GM12878 (cell line): ENCODE measurements around the gene ANKFY1. TPM values are rescaled to one million over a fixed set of nuclear protein-coding genes. Genes with fewer than 3 reads are reported as not detected.

ENCODE experiments used
- ATAC-seq: fragments of 200-7000 bp; cut with Tn5 transposase; 3 replicates; pipeline ENCODE4 v1.9.1; 2020; ENCODE audit warnings: mild to moderate bottlenecking, moderate library complexity
- BruUV-seq: library from RNA; stranded (reverse); fragments of 400-500 nt; replicated peaks from 2 replicates; lab custom pipeline; 2021; lab: Mats Ljungman, UMichigan
- CTCF ChIA-PET: fragments of 300-600 bp; sonication (Branson Sonifier 250); formaldehyde crosslinking; extraction: SDS; loops from one replicate; lab custom pipeline; 2021; ENCODE audit warnings: inconsistent platforms; lab: Yijun Ruan, JAX
- POLR2A ChIA-PET: fragments of 350-600 bp; formaldehyde crosslinking; extraction: SDS; loops from one replicate; lab custom pipeline; 2021; ENCODE audit warnings: inconsistent platforms; lab: Charles Lee
- RAD21 ChIA-PET: fragments of 300-600 bp; sonication (Branson Sonifier 250); formaldehyde crosslinking; loops from one replicate; lab custom pipeline; 2023; ENCODE audit warnings: antibody characterized with exemption; ENCODE audit not compliant: unreplicated experiment; lab: Charles Lee
- SMC1A ChIA-PET: fragments of 300-600 bp; sonication (Branson Sonifier 250); formaldehyde crosslinking; loops from one replicate; lab custom pipeline; 2023; ENCODE audit not compliant: unreplicated experiment, uncharacterized antibody; lab: Charles Lee
- DNase-seq: peaks from one replicate; pipeline ENCODE4 v3.0.0-alpha.2; 2011; ENCODE audit warnings: low read depth, low spot score
- FAIRE-seq: peaks from 3 replicates; lab custom pipeline; 2011; peaks lifted over from hg19 to GRCh38; lab: Jason Lieb, UNC
- H2AFZ ChIP-seq: 2 replicates; pipeline ENCODE4 v1.6.0; 2011; ENCODE audit warnings: low read depth, low read length, control low read depth; ENCODE audit not compliant: control insufficient read depth
- H3K27ac ChIP-seq: 2 replicates; pipeline ENCODE4 v1.5.1; 2011; ENCODE audit warnings: control low read depth; ENCODE audit not compliant: control insufficient read depth, insufficient read depth
- H3K27me3 ChIP-seq, 2 experiments: replicated peaks in 1 of 2; 2 replicates each; pipeline versions ENCODE4 v1.6.0 to v1.6.1; 2011; ENCODE audit warnings: low read length in 1 of 2; ENCODE audit not compliant: control insufficient read depth in 2 of 2, insufficient read depth in 2 of 2
- H3K36me3 ChIP-seq, 2 experiments: 2 replicates each; pipeline ENCODE4 v1.5.1; 2011; ENCODE audit warnings: low read length in 1 of 2; ENCODE audit not compliant: control insufficient read depth in 2 of 2, insufficient read depth in 2 of 2
- H3K4me1 ChIP-seq: 2 replicates; pipeline ENCODE4 v1.6.1; 2011; ENCODE audit warnings: mild to moderate bottlenecking, low read length, moderate library complexity, mixed read lengths; ENCODE audit not compliant: control insufficient read depth, insufficient read depth
- H3K4me2 ChIP-seq: 2 replicates; pipeline ENCODE4 v1.6.0; 2011; ENCODE audit warnings: control low read depth; ENCODE audit not compliant: control insufficient read depth, insufficient read depth
- H3K4me3 ChIP-seq: fragments of 200-600 bp; sonication (generic); 2 replicates; pipeline ENCODE4 v1.5.1; 2016
- H3K79me2 ChIP-seq: 2 replicates; pipeline ENCODE4 v1.6.0; 2011; ENCODE audit warnings: low read length; ENCODE audit not compliant: control insufficient read depth, insufficient read depth
- H3K9ac ChIP-seq: 2 replicates; pipeline ENCODE4 v1.8.0; 2011; ENCODE audit warnings: low read length, control low read depth, mixed read lengths; ENCODE audit not compliant: control insufficient read depth, insufficient read depth
- H3K9me3 ChIP-seq: replicated peaks from 3 replicates; pipeline ENCODE4 v1.5.1; 2011; ENCODE audit warnings: mild to moderate bottlenecking, low read length; ENCODE audit not compliant: control insufficient read depth, insufficient read depth
- H4K20me1 ChIP-seq: 2 replicates; pipeline ENCODE4 v1.6.0; 2011; ENCODE audit not compliant: control insufficient read depth, insufficient read depth
- BACH1 ChIP-seq: fragments of 450-650 bp; IDR thresholded peaks from 2 replicates; pipeline ENCODE4 v1.6.1; 2017; ENCODE audit warnings: mild to moderate bottlenecking, borderline replicate concordance
- BCL11A ChIP-seq: IDR thresholded peaks from 2 replicates; pipeline ENCODE4 v1.6.1; 2011; ENCODE audit warnings: low read depth, low read length
- CREB1 ChIP-seq: IDR thresholded peaks from 2 replicates; pipeline ENCODE4 v1.6.1; 2012; ENCODE audit warnings: low read depth, mild to moderate bottlenecking, inconsistent platforms
- FOS ChIP-seq: IDR thresholded peaks from 3 replicates; pipeline ENCODE4 v1.6.1; 2011; ENCODE audit warnings: borderline replicate concordance; ENCODE audit not compliant: insufficient read length; ENCODE audit errors: extremely low read depth
- HSF1 ChIP-seq: fragments of 150-350 bp; IDR thresholded peaks from 2 replicates; pipeline ENCODE4 v1.6.1; 2014; ENCODE audit warnings: mild to moderate bottlenecking, low read depth, low read length
- IKZF1 ChIP-seq: fragments of 450-650 bp; conservative IDR thresholded peaks from 2 replicates; pipeline ENCODE4 v1.6.1; 2017; ENCODE audit warnings: antibody characterized with exemption, mild to moderate bottlenecking
- IRF4 ChIP-seq: IDR thresholded peaks from 2 replicates; pipeline ENCODE4 v1.6.1; 2011; ENCODE audit warnings: low read depth, low read length
- TAF1 ChIP-seq: IDR thresholded peaks from 2 replicates; pipeline ENCODE4 v1.6.1; 2011; ENCODE audit warnings: mild to moderate bottlenecking, low read depth, low read length, borderline replicate concordance
- TBL1XR1 ChIP-seq: IDR thresholded peaks from 2 replicates; pipeline ENCODE4 v1.6.1; 2012; ENCODE audit warnings: low read depth, low read length, improper control_type of control experiment
- WRNIP1 ChIP-seq: IDR thresholded peaks from 2 replicates; pipeline ENCODE4 v1.6.1; 2011; ENCODE audit warnings: low read depth, low read length, improper control_type of control experiment, borderline replicate concordance
- ZNF207 ChIP-seq: fragments of 450-650 bp; IDR thresholded peaks from 2 replicates; pipeline ENCODE4 v1.6.1; 2014; ENCODE audit warnings: antibody characterized with exemption, mild to moderate bottlenecking, borderline replicate concordance
- ZNF622 ChIP-seq: fragments of 450-650 bp; IDR thresholded peaks from 2 replicates; pipeline ENCODE4 v1.6.1; 2017; ENCODE audit warnings: mild to moderate bottlenecking, inconsistent platforms
- WGBS: methylation state at CpG from one replicate; pipeline ENCODE4 v1.1.6; 2016; ENCODE audit warnings: low lambda C conversion rate; ENCODE audit not compliant: insufficient replicate concordance, insufficient coverage; ENCODE audit errors: missing lambda C conversion rate; 5-methylcytosine and 5-hydroxymethylcytosine counted together
- in situ Hi-C: fragments of 300-500 bp; cut with MboI; formaldehyde crosslinking; loops from 9 replicates; pipeline ENCODE4 v1.14.3; 2018; ENCODE audit warnings: mixed read lengths
- intact Hi-C: fragments of 100-400 bp; cut with micrococcal nuclease; formaldehyde crosslinking; loops from one replicate; pipeline ENCODE4 v1.14.2; 2022; ENCODE audit not compliant: unreplicated experiment
- polyA plus RNA-seq, 11 experiments: library from polyadenylated mRNA; depleted of rRNA in 4 of 11; unstranded in 6 of 11; stranded (reverse) in 5 of 11; fragments of >200 nt; fragmentation: Nextera tagmentation in 4 of 11; fragmentation: Illumina TruSeq in 1 of 11; extraction: Ambion mirVana in 4 of 11; extraction: Trizol in 1 of 11; gene quantifications; 1 replicate in 1 of 11; 2 replicates in 10 of 11; pipeline versions ENCODE4 v1.2.1 to v1.2.3, GENCODE V29; 2011 to 2016; ENCODE audit warnings: inconsistent platforms in 2 of 11, missing spikeins in 2 of 11, low read depth in 1 of 11
- total RNA-seq, 4 experiments: library from RNA; depleted of rRNA in 3 of 4; stranded (reverse); fragments of >200 nt in 3 of 4; fragmentation: Illumina TruSeq in 1 of 4; extraction: Trizol in 1 of 4; gene quantifications; 2 replicates each; pipeline versions ENCODE4 v1.2.1 to v1.2.3, GENCODE V29; 2013 to 2021
- TF ChIP-seq, protein P1 (sequence below): fragments of 150-350 bp; IDR thresholded peaks from 2 replicates; pipeline ENCODE4 v1.6.1; 2016; ENCODE audit warnings: low read depth, low read length

ANKFY1 gene
- total and polyA plus RNA-seq, 10 of the 15 experiments (the other 5 are each of a cell fraction or from before 2014, with no cell fraction given) = 3.0 to 27.7 (median 16.4) TPM

DNA sequence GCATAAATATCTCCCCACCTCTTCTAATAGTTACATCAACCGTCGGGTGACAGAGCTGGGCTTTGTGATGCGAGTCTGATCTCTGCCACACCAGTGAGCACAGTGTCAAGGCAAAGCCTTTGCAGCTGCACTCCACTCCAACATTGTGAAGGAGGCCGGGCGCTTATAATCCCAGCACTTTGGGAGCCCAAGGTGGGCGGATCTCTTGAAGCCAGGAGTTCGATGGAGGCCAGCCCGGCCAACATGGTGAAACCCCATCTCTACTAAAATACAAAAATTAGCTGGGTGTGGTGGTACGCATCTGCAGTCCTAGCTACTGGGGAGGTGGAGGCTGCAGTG lies 101.8 kb downstream of the ANKFY1 start:
- H3K9me3 ChIP-seq = no peaks in the 10 kb centered on the region
- DNase-seq (no peak), FAIRE-seq (no peak), ATAC-seq (no peak)
- H3K4me3 ChIP-seq = no peak overlapping the region
- ChIA-PET CTCF (interaction anchor here (1.0 kb wide), 1 partner anchor 31 kb away, joined by 3 read pairs; no protein-coding TSS in a partner anchor), RAD21 (no interaction called here), SMC1A (no interaction called here), POLR2A (no interaction called here)
- H3K27ac ChIP-seq = no peak overlapping the region
- H3K27me3 ChIP-seq = no peaks in the 10 kb centered on the region
- TF ChIP-seq TBL1XR1 (no peak), CREB1 (no peak), BCL11A (no peak), ZNF622 (no peak), BACH1 (no peak), TAF1 (no peak), ZNF207 (no peak)
- H3K4me1 ChIP-seq = peaks cover 7% of the 10 kb centered on the region
- H4K20me1 ChIP-seq = no peaks in the 10 kb centered on the region
- no peak overlapping the region for H3K4me2 ChIP-seq
- BruUV-seq = no TSS peak
- H2AFZ ChIP-seq = no peak overlapping the region
- WGBS = 93% methylated on average over 9 of the region's 9 CpGs
- intact Hi-C loops = no loop called here
- H3K79me2 ChIP-seq = no peaks in the 10 kb centered on the region
- H3K36me3 ChIP-seq = peaks cover 2 to 10% of the 10 kb centered on the region in 2 experiments; a peak in 1 of 4 replicates
- no peak overlapping the region for H3K9ac ChIP-seq
- in situ Hi-C loops = no loop called here

GRCh38 chr17:4161192-4161966 lies 102.4 kb downstream of the ANKFY1 start:
- SMC1A ChIA-PET = no interaction called here
- CTCF ChIA-PET = interaction anchor here (0.9 to 1.0 kb wide), 2 partner anchors 31 to 259 kb away, joined by 3 to 4 read pairs; no protein-coding TSS in a partner anchor
- peaks cover 7% of the 10 kb centered on the region for H3K4me1 ChIP-seq
- BruUV-seq = no TSS peak
- intact Hi-C loops = no loop called here
- in situ Hi-C loops = no loop called here
- 79% methylated on average over 7 of the region's 7 CpGs for WGBS
- H3K79me2 ChIP-seq = no peaks in the 10 kb centered on the region
- DNase-seq (no peak), ATAC-seq (no peak), FAIRE-seq (no peak)
- no peaks in the 10 kb centered on the region for H3K9me3 ChIP-seq
- POLR2A ChIA-PET = interaction anchor here (1.1 kb wide), 1 partner anchor 23 kb away, joined by 4 read pairs; no protein-coding TSS in a partner anchor
- no peaks in the 10 kb centered on the region for H3K27me3 ChIP-seq
- no peak overlapping the region for H3K4me2 ChIP-seq
- H3K36me3 ChIP-seq = peaks cover 0 to 7% of the 10 kb centered on the region in 2 experiments; a peak in 1 of 4 replicates
- no peak overlapping the region for H3K4me3 ChIP-seq
- RAD21 ChIA-PET = no interaction called here
- H2AFZ ChIP-seq = no peak overlapping the region
- no peak overlapping the region for H3K27ac ChIP-seq
- H4K20me1 ChIP-seq = no peaks in the 10 kb centered on the region
- no peak overlapping the region for H3K9ac ChIP-seq
- TF ChIP-seq WRNIP1 (no peak), IRF4 (no peak), FOS (no peak), IKZF1 (no peak), CREB1 (no peak), HSF1 (no peak)
- TF ChIP-seq, protein P1, sequence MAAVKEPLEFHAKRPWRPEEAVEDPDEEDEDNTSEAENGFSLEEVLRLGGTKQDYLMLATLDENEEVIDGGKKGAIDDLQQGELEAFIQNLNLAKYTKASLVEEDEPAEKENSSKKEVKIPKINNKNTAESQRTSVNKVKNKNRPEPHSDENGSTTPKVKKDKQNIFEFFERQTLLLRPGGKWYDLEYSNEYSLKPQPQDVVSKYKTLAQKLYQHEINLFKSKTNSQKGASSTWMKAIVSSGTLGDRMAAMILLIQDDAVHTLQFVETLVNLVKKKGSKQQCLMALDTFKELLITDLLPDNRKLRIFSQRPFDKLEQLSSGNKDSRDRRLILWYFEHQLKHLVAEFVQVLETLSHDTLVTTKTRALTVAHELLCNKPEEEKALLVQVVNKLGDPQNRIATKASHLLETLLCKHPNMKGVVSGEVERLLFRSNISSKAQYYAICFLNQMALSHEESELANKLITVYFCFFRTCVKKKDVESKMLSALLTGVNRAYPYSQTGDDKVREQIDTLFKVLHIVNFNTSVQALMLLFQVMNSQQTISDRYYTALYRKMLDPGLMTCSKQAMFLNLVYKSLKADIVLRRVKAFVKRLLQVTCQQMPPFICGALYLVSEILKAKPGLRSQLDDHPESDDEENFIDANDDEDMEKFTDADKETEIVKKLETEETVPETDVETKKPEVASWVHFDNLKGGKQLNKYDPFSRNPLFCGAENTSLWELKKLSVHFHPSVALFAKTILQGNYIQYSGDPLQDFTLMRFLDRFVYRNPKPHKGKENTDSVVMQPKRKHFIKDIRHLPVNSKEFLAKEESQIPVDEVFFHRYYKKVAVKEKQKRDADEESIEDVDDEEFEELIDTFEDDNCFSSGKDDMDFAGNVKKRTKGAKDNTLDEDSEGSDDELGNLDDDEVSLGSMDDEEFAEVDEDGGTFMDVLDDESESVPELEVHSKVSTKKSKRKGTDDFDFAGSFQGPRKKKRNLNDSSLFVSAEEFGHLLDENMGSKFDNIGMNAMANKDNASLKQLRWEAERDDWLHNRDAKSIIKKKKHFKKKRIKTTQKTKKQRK = no peak
